Small intestine (tissue), 7 donors: Measurements from ENCODE around the gene TM4SF1. TPM values are rescaled to one million over a fixed set of nuclear protein-coding genes. Genes with fewer than 3 reads are reported as not detected.

Source experiments
- DNase-seq, 2 donors: peaks; one replicate each; pipeline versions ENCODE4 v3.0.0 to v3.0.0-alpha.2; 2013
- FAIRE-seq: peaks from 2 replicates; lab custom pipeline; 2012; peaks lifted over from hg19 to GRCh38; lab: Jason Lieb, UNC
- H3K27ac ChIP-seq, 3 donors: one replicate each; pipeline ENCODE4 v1.5.1; 2013; ENCODE audit warnings: low read length in 2 of 3, mild to moderate bottlenecking in 2 of 3, control low read depth in 1 of 3, inconsistent platforms in 1 of 3, low read depth in 1 of 3, moderate library complexity in 1 of 3
- H3K27me3 ChIP-seq, 3 donors: one replicate each; pipeline ENCODE4 v1.6.1; 2013; ENCODE audit warnings: low read length in 3 of 3, inconsistent platforms in 1 of 3; ENCODE audit not compliant: control insufficient read depth in 3 of 3, insufficient read depth in 3 of 3
- H3K36me3 ChIP-seq, 3 donors: one replicate each; pipeline ENCODE4 v1.6.1; 2013; ENCODE audit warnings: low read length in 3 of 3, inconsistent platforms in 1 of 3, low read depth in 1 of 3, mild to moderate bottlenecking in 1 of 3, moderate library complexity in 1 of 3; ENCODE audit not compliant: control insufficient read depth in 3 of 3, insufficient read depth in 2 of 3
- H3K4me1 ChIP-seq, 3 donors: one replicate each; pipeline ENCODE4 v1.6.1; 2013; ENCODE audit warnings: low read length in 2 of 3, inconsistent platforms in 1 of 3, low read depth in 1 of 3, mild to moderate bottlenecking in 1 of 3, moderate library complexity in 1 of 3; ENCODE audit not compliant: control insufficient read depth in 3 of 3, insufficient read depth in 2 of 3
- H3K4me3 ChIP-seq, 3 donors: one replicate each; pipeline ENCODE4 v1.5.1; 2013; ENCODE audit warnings: low read length in 3 of 3, control low read depth in 1 of 3, inconsistent platforms in 1 of 3, low read depth in 1 of 3, mild to moderate bottlenecking in 1 of 3, moderate library complexity in 1 of 3
- H3K9me3 ChIP-seq, 2 donors: one replicate each; pipeline ENCODE4 v1.6.1; 2013; ENCODE audit warnings: low read depth in 1 of 2, low read length in 1 of 2; ENCODE audit not compliant: control insufficient read depth in 2 of 2, insufficient read depth in 1 of 2
- WGBS, 3 donors: extraction: QIAGEN DNeasy Blood & Tissue Kit; methylation state at CpG; one replicate each; pipeline ENCODE4 v1.1.7; 2013; 5-methylcytosine and 5-hydroxymethylcytosine counted together
- polyA plus RNA-seq, 4 donors: library from polyadenylated mRNA; stranded (reverse) in 3 of 4; unstranded in 1 of 4; fragments of 200-250 nt in 3 of 4; fragments of 120-200 nt in 1 of 4; gene quantifications; one replicate each; pipeline versions ENCODE4 v1.2.1 to v1.2.3, GENCODE V29; 2013
- donor health status: healthy with polysubstance abuse.
- donor health status: control.
- donor health status: control.
- donor health status: Bipolar disorder and iron deficiency.
- donor health status: healthy.

The TM4SF1 gene
- polyA plus RNA-seq, 4 donors = 3.1 to 88.4 (median 16.0) TPM

- FAIRE-seq (no peak), DNase-seq (no peak)
- no peak overlapping the region for H3K27ac ChIP-seq
- H3K36me3 ChIP-seq = no peaks in the 10 kb centered on the region
- H3K4me1 ChIP-seq = no peaks in the 10 kb centered on the region
- H3K9me3 ChIP-seq = no peaks in the 10 kb centered on the region
- no peaks in the 10 kb centered on the region for H3K27me3 ChIP-seq
- H3K4me3 ChIP-seq = no peak overlapping the region
- WGBS, 3 donors = 69 to 78% (median 77%) methylated on average over 2 of the region's 2 CpGs
Measured at GRCh38 chr3:149415484-149415883, 38.0 kb upstream of the TM4SF1 start.

- Histone ChIP-seq H3K4me3 (no peak overlapping the region), H3K36me3 (no peaks in the 10 kb centered on the region), H3K4me1 (no peaks in the 10 kb centered on the region), H3K27ac (peak overlapping the region in 1 of 3 donors; percentile 15), H3K27me3 (no peaks in the 10 kb centered on the region), H3K9me3 (no peaks in the 10 kb centered on the region)
- peak in 1 of 2 donors; percentile 54 for DNase-seq
- no peak for FAIRE-seq
- 83 to 100% (median 90%) methylated on average over 1 of the region's 1 CpG for WGBS, 3 donors
Measured at GRCh38 chr3:149414557-149415231, 37.2 kb upstream of the TM4SF1 start.

DNA sequence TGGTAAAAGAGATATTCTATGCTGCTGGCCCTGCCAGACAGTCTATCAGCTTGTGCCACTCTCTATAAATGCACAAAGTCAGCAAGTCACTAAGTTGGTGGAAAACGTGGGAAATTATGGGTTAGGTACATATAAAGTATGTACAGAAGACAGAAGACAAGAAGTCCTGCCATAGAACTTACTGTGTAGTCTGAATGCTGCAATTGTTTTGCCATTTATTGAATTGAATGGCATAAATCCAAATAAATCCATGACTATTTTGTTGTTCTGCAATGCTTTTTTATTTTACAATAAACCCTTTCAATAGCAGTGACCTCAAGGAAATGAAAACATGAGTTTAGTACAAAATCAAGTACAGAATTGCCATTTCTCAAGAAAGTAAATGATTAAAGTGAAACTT is 34.1 kb upstream of the TM4SF1 start:
- no peaks in the 10 kb centered on the region for H3K9me3 ChIP-seq
- peaks cover 0 to 4% (median 0%) of the 10 kb centered on the region in 3 donors for H3K4me1 ChIP-seq
- no peaks in the 10 kb centered on the region for H3K27me3 ChIP-seq
- DNase-seq (no peak), FAIRE-seq (no peak)
- no peak overlapping the region for H3K27ac ChIP-seq
- H3K36me3 ChIP-seq = no peaks in the 10 kb centered on the region
- 56 to 61% (median 60%) methylated on average over 1 of the region's 1 CpG for WGBS, 3 donors
- no peak overlapping the region for H3K4me3 ChIP-seq

DNA sequence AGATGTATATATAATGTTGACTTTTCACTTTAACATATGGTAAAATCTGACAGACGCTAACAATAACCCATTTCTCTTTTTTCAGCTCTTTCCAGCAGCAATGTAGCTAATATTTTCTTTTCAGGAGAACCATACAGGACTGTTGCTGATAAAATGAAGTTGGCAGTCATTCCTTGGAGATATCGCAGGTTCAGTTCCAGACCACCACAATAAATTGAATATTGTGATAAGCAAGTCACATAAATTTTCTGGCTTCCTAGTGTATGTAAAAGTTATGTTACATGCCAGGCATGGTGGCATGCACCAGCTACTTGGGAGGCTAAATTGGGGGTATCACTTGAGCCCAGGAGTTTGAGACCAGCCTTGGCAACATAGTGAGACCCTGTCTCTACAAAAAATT is 31.9 kb upstream of the TM4SF1 start:
- FAIRE-seq = no peak
- H3K4me3 ChIP-seq = no peak overlapping the region
- H3K27ac ChIP-seq = no peak overlapping the region
- peaks cover 0 to 4% (median 2%) of the 10 kb centered on the region in 3 donors for H3K4me1 ChIP-seq
- no peaks in the 10 kb centered on the region for H3K36me3 ChIP-seq
- no peak for DNase-seq
- no peaks in the 10 kb centered on the region for H3K9me3 ChIP-seq
- no peaks in the 10 kb centered on the region for H3K27me3 ChIP-seq
- 86 to 94% (median 93%) methylated on average over 2 of the region's 2 CpGs for WGBS, 3 donors

GRCh38 chr3:149407898-149408297 is 30.4 kb upstream of the TM4SF1 start:
- Histone ChIP-seq H3K4me3 (no peak overlapping the region), H3K4me1 (peaks cover 0 to 4% (median 2%) of the 10 kb centered on the region in 3 donors), H3K27me3 (no peaks in the 10 kb centered on the region), H3K27ac (peak overlapping the region in 2 of 3 donors; percentile 23 to 27), H3K9me3 (no peaks in the 10 kb centered on the region), H3K36me3 (no peaks in the 10 kb centered on the region)
- FAIRE-seq = no peak
- WGBS, 3 donors = 7 to 25% (median 23%) methylated on average over 3 of the region's 3 CpGs
- DNase-seq = peak; percentile 24 to 35

- WGBS, 3 donors = 91 to 96% (median 94%) methylated on average over 2 of the region's 2 CpGs
- no peak overlapping the region for H3K27ac ChIP-seq
- FAIRE-seq = no peak
Measured at GRCh38 chr3:149406244-149406752, 28.8 kb upstream of the TM4SF1 start.

GRCh38 chr3:149403443-149403842 is 26.0 kb upstream of the TM4SF1 start:
- no peaks in the 10 kb centered on the region for H3K27me3 ChIP-seq
- H3K36me3 ChIP-seq = no peaks in the 10 kb centered on the region
- FAIRE-seq (no peak), DNase-seq (no peak)
- no peak overlapping the region for H3K4me3 ChIP-seq
- H3K9me3 ChIP-seq = peaks cover 0 to 2% of the 10 kb centered on the region in 2 donors
- peak overlapping the region in 1 of 3 donors; percentile 27 for H3K27ac ChIP-seq
- WGBS, 3 donors = 85 to 97% (median 91%) methylated on average over 2 of the region's 2 CpGs
- H3K4me1 ChIP-seq = peaks cover 0 to 7% (median 2%) of the 10 kb centered on the region in 3 donors

More at GRCh38 chr3:149406244-149406752, 28.8 kb upstream of the TM4SF1 start:
- Histone ChIP-seq H3K4me3 (no peak overlapping the region), H3K9me3 (no peaks in the 10 kb centered on the region), H3K27me3 (no peaks in the 10 kb centered on the region), H3K36me3 (no peaks in the 10 kb centered on the region), H3K4me1 (peaks cover 0 to 7% (median 2%) of the 10 kb centered on the region in 3 donors)
- no peak for DNase-seq

DNA sequence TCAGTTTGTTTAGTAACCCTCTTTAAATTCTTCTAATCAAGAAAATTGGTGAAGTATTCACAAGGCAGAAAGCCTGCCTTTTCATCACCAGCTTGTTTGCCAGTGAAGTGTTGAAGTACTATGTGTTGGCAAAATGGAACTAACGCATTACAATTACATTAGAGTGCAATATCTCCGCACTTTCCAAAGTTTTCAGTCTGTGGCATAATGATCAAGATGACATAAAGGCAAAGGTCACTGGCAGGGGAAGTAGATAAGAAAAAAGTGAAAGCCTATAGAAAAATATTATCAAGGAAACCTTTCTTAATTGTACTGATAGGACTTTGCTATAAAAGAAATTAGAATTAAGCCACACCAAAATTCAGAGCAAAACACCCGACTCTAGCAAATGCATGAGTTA is 25.0 kb upstream of the TM4SF1 start:
- Histone ChIP-seq H3K9me3 (peaks cover 0 to 2% of the 10 kb centered on the region in 2 donors), H3K27ac (peak overlapping the region in 2 of 3 donors; percentile 20 to 62), H3K4me1 (peaks cover 0 to 3% (median 2%) of the 10 kb centered on the region in 3 donors), H3K36me3 (no peaks in the 10 kb centered on the region), H3K4me3 (no peak overlapping the region), H3K27me3 (no peaks in the 10 kb centered on the region)
- no peak for FAIRE-seq
- peak in 1 of 2 donors; percentile 76 for DNase-seq
- 15 to 62% (median 28%) methylated on average over 3 of the region's 3 CpGs for WGBS, 3 donors
